K562 (cell line): ENCODE data around the gene CHD6.

Source experiments
- ELF1 ChIP-seq: fragments of 200-800 bp; sonication (Bioruptor generic); IDR thresholded peaks from 2 replicates; pipeline ENCODE4 v1.6.1; 2016; ENCODE audit warnings: missing genetic modification characterization, missing compliant biosample characterization
- POLR2AphosphoS5 ChIP-seq: IDR thresholded peaks from 2 replicates; pipeline ENCODE4 v1.6.1; 2011; ENCODE audit warnings: mild to moderate bottlenecking, low read depth, low read length, moderate library complexity; ENCODE audit not compliant: control insufficient read depth, insufficient read depth

GRCh38 chr20:41567615-41568014 lies 50.6 kb downstream of the CHD6 start:
- TF ChIP-seq ELF1 (tag) (no peak), POLR2AphosphoS5 (no peak)
